Transverse colon (tissue), 4 donors: ENCODE measurements around the gene TAF3. TPM values are rescaled to one million over a fixed set of nuclear protein-coding genes. Genes with fewer than 3 reads are reported as not detected.

Source experiments
- DNase-seq: peaks from one replicate; pipeline ENCODE4 v3.0.0-alpha.2; 2019
- H3K27ac ChIP-seq, 4 donors: fragments of 200-600 bp; sonication (generic); 2 replicates each; pipeline ENCODE4 v1.5.1; 2016 to 2018; ENCODE audit warnings: inconsistent platforms in 4 of 4
- H3K27me3 ChIP-seq: fragments of 200-600 bp; sonication (generic); 2 replicates; pipeline ENCODE4 v1.5.1; 2017; ENCODE audit warnings: inconsistent platforms
- H3K36me3 ChIP-seq, 4 donors: fragments of 200-600 bp; sonication (generic); 2 replicates each; pipeline ENCODE4 v1.5.1; 2017 to 2019; ENCODE audit warnings: inconsistent platforms in 4 of 4
- H3K4me1 ChIP-seq, 4 donors: fragments of 200-600 bp; sonication (generic); 2 replicates each; pipeline ENCODE4 v1.5.1; 2017 to 2020; ENCODE audit warnings: inconsistent platforms in 4 of 4
- H3K4me3 ChIP-seq, 4 donors: fragments of 200-600 bp; sonication (generic); 1 replicate in 1 of 4; 2 replicates in 3 of 4; pipeline versions ENCODE4 v1.5.1 to v1.6.1; 2017 to 2019; ENCODE audit warnings: inconsistent platforms in 4 of 4
- H3K9me3 ChIP-seq, 2 donors: fragments of 200-600 bp; sonication (generic); 2 replicates each; pipeline ENCODE4 v1.5.1; 2017 to 2019; ENCODE audit warnings: inconsistent platforms in 2 of 2
- EP300 ChIP-seq: sonication (generic); formaldehyde crosslinking; IDR thresholded peaks from one replicate; pipeline ENCODE4 v1.6.1; 2017; ENCODE audit warnings: antibody characterized with exemption, low read depth
- POLR2A ChIP-seq: fragments of 450-650 bp; IDR thresholded peaks from one replicate; pipeline ENCODE4 v1.6.1; 2016; ENCODE audit warnings: antibody characterized with exemption, mild to moderate bottlenecking, moderate library complexity
- POLR2AphosphoS5 ChIP-seq, 3 donors: sonication (generic); formaldehyde crosslinking; IDR thresholded peaks; one replicate each; pipeline ENCODE4 v1.6.1; 2016; ENCODE audit warnings: antibody characterized with exemption in 3 of 3
- WGBS, 2 donors: methylation state at CpG; one replicate each; pipeline ENCODE4 v1.1.5; 2018; ENCODE audit warnings: low coverage in 1 of 2; 5-methylcytosine and 5-hydroxymethylcytosine counted together
- in situ Hi-C, 4 donors: fragments of 200-750 bp; cut with MboI; loops; one replicate each; pipeline versions ENCODE4 v1.15.0 to v1.15.1; 2017; ENCODE audit warnings: low sequenced_read_pairs in 3 of 4, low pct_ligation_motif_present in 1 of 4, low pct_unique_long_range_greater_than_20kb in 1 of 4
- intact Hi-C: fragments of 100-400 bp; cut with DNase I; formaldehyde crosslinking; loops from one replicate; pipeline ENCODE4 v1.15.1; 2023; ENCODE audit warnings: low total_unique reads
- total RNA-seq, 4 donors: library from RNA; depleted of rRNA; stranded (reverse); fragments of >200 nt; gene quantifications; one replicate each; pipeline ENCODE4 v1.1.0, GENCODE V29; 2016
- TF ChIP-seq, protein P1 (sequence below), 5 experiments: fragments of 200-600 bp in 3 of 5; fragments of 450-650 bp in 2 of 5; sonication (generic) in 3 of 5; IDR thresholded peaks; 1 replicate in 2 of 5; 2 replicates in 3 of 5; pipeline ENCODE4 v1.5.1; 2016 to 2017; ENCODE audit warnings: antibody characterized with exemption in 5 of 5, inconsistent platforms in 3 of 5, mild to moderate bottlenecking in 2 of 5, moderate library complexity in 1 of 5

The TAF3 gene
- total RNA-seq, 4 donors from 2014 or later: 4.8 to 35.6 (median 9.6) TPM

- no peak overlapping the region for H3K27ac ChIP-seq
- no peak for DNase-seq
- intact Hi-C loops (no loop called here), in situ Hi-C loops (loop anchor here in 1 of 4 donors (25.0 kb wide), 1 partner anchor 426 kb away; no protein-coding TSS in a partner anchor)
- H3K4me1 ChIP-seq: peaks cover 5 to 22% (median 15%) of the 10 kb centered on the region in 4 donors
- no peaks in the 10 kb centered on the region for H3K36me3 ChIP-seq
- 19 to 23% methylated on average over 8 to 47 of the region's 47 CpGs for WGBS, 2 donors
- peaks cover 100% of the 10 kb centered on the region for H3K27me3 ChIP-seq
- TF ChIP-seq EP300: no peak
- no peak for TF ChIP-seq POLR2AphosphoS5 (IDR thresholded peaks at IDR 0.05)
- TF ChIP-seq, protein P1, sequence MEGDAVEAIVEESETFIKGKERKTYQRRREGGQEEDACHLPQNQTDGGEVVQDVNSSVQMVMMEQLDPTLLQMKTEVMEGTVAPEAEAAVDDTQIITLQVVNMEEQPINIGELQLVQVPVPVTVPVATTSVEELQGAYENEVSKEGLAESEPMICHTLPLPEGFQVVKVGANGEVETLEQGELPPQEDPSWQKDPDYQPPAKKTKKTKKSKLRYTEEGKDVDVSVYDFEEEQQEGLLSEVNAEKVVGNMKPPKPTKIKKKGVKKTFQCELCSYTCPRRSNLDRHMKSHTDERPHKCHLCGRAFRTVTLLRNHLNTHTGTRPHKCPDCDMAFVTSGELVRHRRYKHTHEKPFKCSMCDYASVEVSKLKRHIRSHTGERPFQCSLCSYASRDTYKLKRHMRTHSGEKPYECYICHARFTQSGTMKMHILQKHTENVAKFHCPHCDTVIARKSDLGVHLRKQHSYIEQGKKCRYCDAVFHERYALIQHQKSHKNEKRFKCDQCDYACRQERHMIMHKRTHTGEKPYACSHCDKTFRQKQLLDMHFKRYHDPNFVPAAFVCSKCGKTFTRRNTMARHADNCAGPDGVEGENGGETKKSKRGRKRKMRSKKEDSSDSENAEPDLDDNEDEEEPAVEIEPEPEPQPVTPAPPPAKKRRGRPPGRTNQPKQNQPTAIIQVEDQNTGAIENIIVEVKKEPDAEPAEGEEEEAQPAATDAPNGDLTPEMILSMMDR (IDR thresholded peaks at IDR 0.05): no peak
- TF ChIP-seq POLR2A: no peak
- H3K4me3 ChIP-seq: no peak overlapping the region
- no peaks in the 10 kb centered on the region for H3K9me3 ChIP-seq
Observed at GRCh38 chr10:8035641-8036470, 217.6 kb downstream of the TAF3 start.

GRCh38 chr10:8036506-8037198, 218.3 kb downstream of the TAF3 start:
- WGBS, 2 donors: 11 to 17% methylated on average over 8 to 15 of the region's 18 CpGs
- intact Hi-C loops (no loop called here), in situ Hi-C loops (loop anchor here in 1 of 4 donors (25.0 kb wide), 1 partner anchor 426 kb away; no protein-coding TSS in a partner anchor)
- H3K4me3 ChIP-seq: no peak overlapping the region
- no peak overlapping the region for H3K27ac ChIP-seq
- no peaks in the 10 kb centered on the region for H3K36me3 ChIP-seq
- TF ChIP-seq POLR2A: no peak
- TF ChIP-seq EP300: no peak
- TF ChIP-seq, protein P1 (IDR thresholded peaks at IDR 0.05): no peak
- TF ChIP-seq POLR2AphosphoS5 (IDR thresholded peaks at IDR 0.05): no peak
- H3K4me1 ChIP-seq: peaks cover 5 to 22% (median 15%) of the 10 kb centered on the region in 4 donors
- peaks cover 100% of the 10 kb centered on the region for H3K27me3 ChIP-seq
- no peaks in the 10 kb centered on the region for H3K9me3 ChIP-seq
- DNase-seq: no peak

DNA sequence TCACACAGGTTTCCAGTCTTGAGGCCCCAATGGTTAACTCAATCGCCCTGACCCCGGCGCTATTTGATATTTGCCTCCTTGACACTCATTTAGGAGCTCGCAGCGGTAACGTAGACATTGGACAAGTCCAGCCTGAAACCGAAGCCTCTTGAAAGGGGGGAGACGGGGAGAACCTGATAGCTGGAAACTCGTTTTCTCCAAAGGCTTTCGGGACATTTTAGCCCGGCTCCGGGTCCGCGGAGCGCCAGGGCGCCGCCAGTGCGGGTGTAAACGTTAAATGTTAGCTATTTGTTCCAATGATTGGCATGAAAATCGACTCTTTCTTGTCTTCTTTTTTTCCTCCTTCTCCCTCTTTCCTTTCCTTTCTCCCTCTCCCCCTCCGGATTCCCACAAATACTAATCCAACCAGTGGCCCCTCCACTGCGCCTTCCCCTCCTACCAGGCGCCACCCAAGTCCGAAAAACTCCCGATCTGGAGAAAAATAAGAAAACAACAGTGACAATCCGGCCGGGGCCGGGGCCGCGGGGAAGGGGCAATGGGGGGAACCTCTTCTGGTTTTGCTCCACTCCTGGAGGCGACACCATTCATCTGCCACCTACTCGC, 219.0 kb downstream of the TAF3 start:
- Histone ChIP-seq H3K36me3 (no peaks in the 10 kb centered on the region), H3K27me3 (peaks cover 100% of the 10 kb centered on the region), H3K4me3 (no peak overlapping the region), H3K27ac (no peak overlapping the region), H3K4me1 (peaks cover 5 to 22% (median 15%) of the 10 kb centered on the region in 4 donors), H3K9me3 (no peaks in the 10 kb centered on the region)
- no peak for DNase-seq
- TF ChIP-seq, protein P1 (IDR thresholded peaks at IDR 0.05): no peak
- TF ChIP-seq POLR2A (no peak), EP300 (no peak), POLR2AphosphoS5 (IDR thresholded peaks at IDR 0.05) (no peak)
- in situ Hi-C loops (loop anchor here in 1 of 4 donors (25.0 kb wide), 1 partner anchor 425 kb away; no protein-coding TSS in a partner anchor), intact Hi-C loops (no loop called here)
- WGBS, 2 donors: 8 to 19% methylated on average over 15 to 32 of the region's 32 CpGs
